Upper lobe of left lung (tissue), 4 donors: ENCODE measurements around the gene ZNF697.

Source experiments
- CTCF ChIP-seq, 6 experiments: fragments of 450-650 bp in 4 of 6; fragments of 200-600 bp in 2 of 6; sonication (generic) in 2 of 6; IDR thresholded peaks; one replicate each; pipeline ENCODE4 v1.5.1; 2016 to 2019; ENCODE audit warnings: antibody characterized with exemption in 6 of 6
- POLR2A ChIP-seq, 4 donors: fragments of 450-650 bp; IDR thresholded peaks; one replicate each; pipeline ENCODE4 v1.5.1; 2016 to 2017; ENCODE audit warnings: antibody characterized with exemption in 4 of 4, mild to moderate bottlenecking in 2 of 4

- no peak for TF ChIP-seq CTCF (IDR thresholded peaks at IDR 0.05)
- no peak for TF ChIP-seq POLR2A (IDR thresholded peaks at IDR 0.05)
Observed at GRCh38 chr1:119593805-119594204, 54.3 kb downstream of the ZNF697 start.
